ENCODE results near the gene SREBF2. TPM values are rescaled to one million over a fixed set of nuclear protein-coding genes. Genes with fewer than 3 reads are reported as not detected.

SREBF2 gene
- total and polyA plus RNA-seq, 8 donors = 12.2 to 159 (median 48.3) TPM

- intact Hi-C loops (cut with DNase I; ENCODE audit: low total_unique reads) = no loop called here
- no peaks in the 10 kb centered on the region for H3K4me1 ChIP-seq
- H3K27ac ChIP-seq = no peak overlapping the region
- no peak for DNase-seq
- H3K36me3 ChIP-seq = peaks cover 83 to 100% (median 100%) of the 10 kb centered on the region in 4 donors
- no peaks in the 10 kb centered on the region for H3K27me3 ChIP-seq
- H3K9me3 ChIP-seq = no peaks in the 10 kb centered on the region
- TF ChIP-seq POLR2AphosphoS5 (IDR thresholded peaks at IDR 0.05) (no peak), CTCF (IDR thresholded peaks at IDR 0.05) (no peak), POLR2A (IDR thresholded peaks at IDR 0.05) (no peak), EP300 (IDR thresholded peaks at IDR 0.05) (no peak)
- no peak overlapping the region for H3K4me3 ChIP-seq
- 92 to 97% (median 96%) methylated on average over 2 of the region's 2 CpGs for WGBS, 5 donors
Measured at GRCh38 chr22:41885116-41885515, 52.2 kb downstream of the SREBF2 start.

GRCh38 chr22:41885516-41885915, 52.6 kb downstream of the SREBF2 start:
- no peaks in the 10 kb centered on the region for H3K27me3 ChIP-seq
- intact Hi-C loops (cut with DNase I; ENCODE audit: low total_unique reads) = no loop called here
- DNase-seq = no peak
- TF ChIP-seq CTCF (IDR thresholded peaks at IDR 0.05) = no peak
- no peak for TF ChIP-seq POLR2A (IDR thresholded peaks at IDR 0.05)
- TF ChIP-seq EP300 (IDR thresholded peaks at IDR 0.05) = no peak
- TF ChIP-seq POLR2AphosphoS5 (IDR thresholded peaks at IDR 0.05) = no peak
- peaks cover 82 to 100% (median 100%) of the 10 kb centered on the region in 4 donors for H3K36me3 ChIP-seq
- no peak overlapping the region for H3K27ac ChIP-seq
- H3K4me1 ChIP-seq = no peaks in the 10 kb centered on the region
- 74 to 84% (median 81%) methylated on average over 6 of the region's 6 CpGs for WGBS, 5 donors
- H3K4me3 ChIP-seq = no peak overlapping the region
- no peaks in the 10 kb centered on the region for H3K9me3 ChIP-seq

- intact Hi-C loops (cut with DNase I; ENCODE audit: low total_unique reads) = no loop called here
- WGBS, 5 donors = 63 to 88% (median 83%) methylated on average over 4 of the region's 4 CpGs
Measured at GRCh38 chr22:41888627-41889200, 55.8 kb downstream of the SREBF2 start.

GRCh38 chr22:41891407-41891806, 58.5 kb downstream of the SREBF2 start:
- no peak for DNase-seq
- no peak for TF ChIP-seq EP300 (IDR thresholded peaks at IDR 0.05)
- TF ChIP-seq POLR2AphosphoS5 (IDR thresholded peaks at IDR 0.05) = no peak
- TF ChIP-seq POLR2A (IDR thresholded peaks at IDR 0.05) = no peak
- TF ChIP-seq CTCF (IDR thresholded peaks at IDR 0.05) = no peak
- 92 to 95% (median 92%) methylated on average over 8 to 9 of the region's 9 CpGs for WGBS, 5 donors
- intact Hi-C loops (cut with DNase I; ENCODE audit: low total_unique reads) = no loop called here
- H3K4me3 ChIP-seq = no peak overlapping the region
- H3K27me3 ChIP-seq = no peaks in the 10 kb centered on the region
- no peaks in the 10 kb centered on the region for H3K4me1 ChIP-seq
- no peak overlapping the region for H3K27ac ChIP-seq
- no peaks in the 10 kb centered on the region for H3K9me3 ChIP-seq
- H3K36me3 ChIP-seq = peaks cover 67 to 100% (median 99%) of the 10 kb centered on the region in 4 donors

More at GRCh38 chr22:41888627-41889200, 55.8 kb downstream of the SREBF2 start:
- H3K4me3 ChIP-seq = no peak overlapping the region
- no peaks in the 10 kb centered on the region for H3K9me3 ChIP-seq
- no peaks in the 10 kb centered on the region for H3K4me1 ChIP-seq
- TF ChIP-seq EP300 (IDR thresholded peaks at IDR 0.05) (no peak), CTCF (IDR thresholded peaks at IDR 0.05) (no peak), POLR2A (IDR thresholded peaks at IDR 0.05) (no peak), POLR2AphosphoS5 (IDR thresholded peaks at IDR 0.05) (no peak)
- no peak for DNase-seq
- H3K27me3 ChIP-seq = no peaks in the 10 kb centered on the region
- H3K27ac ChIP-seq = no peak overlapping the region
- H3K36me3 ChIP-seq = peaks cover 72 to 100% (median 99%) of the 10 kb centered on the region in 4 donors
